NCI-H226 (cell line): ENCODE results near the gene FZR1.
"Not testable (repeated sequence)": the region's sequence is repeated elsewhere in the genome, so short reads cannot be mapped to it uniquely, and the experiment has no call there.

Experiments
- DNase-seq: peaks from one replicate; pipeline ENCODE4 v3.0.0-alpha.2; 2015

The FZR1 gene

DNA sequence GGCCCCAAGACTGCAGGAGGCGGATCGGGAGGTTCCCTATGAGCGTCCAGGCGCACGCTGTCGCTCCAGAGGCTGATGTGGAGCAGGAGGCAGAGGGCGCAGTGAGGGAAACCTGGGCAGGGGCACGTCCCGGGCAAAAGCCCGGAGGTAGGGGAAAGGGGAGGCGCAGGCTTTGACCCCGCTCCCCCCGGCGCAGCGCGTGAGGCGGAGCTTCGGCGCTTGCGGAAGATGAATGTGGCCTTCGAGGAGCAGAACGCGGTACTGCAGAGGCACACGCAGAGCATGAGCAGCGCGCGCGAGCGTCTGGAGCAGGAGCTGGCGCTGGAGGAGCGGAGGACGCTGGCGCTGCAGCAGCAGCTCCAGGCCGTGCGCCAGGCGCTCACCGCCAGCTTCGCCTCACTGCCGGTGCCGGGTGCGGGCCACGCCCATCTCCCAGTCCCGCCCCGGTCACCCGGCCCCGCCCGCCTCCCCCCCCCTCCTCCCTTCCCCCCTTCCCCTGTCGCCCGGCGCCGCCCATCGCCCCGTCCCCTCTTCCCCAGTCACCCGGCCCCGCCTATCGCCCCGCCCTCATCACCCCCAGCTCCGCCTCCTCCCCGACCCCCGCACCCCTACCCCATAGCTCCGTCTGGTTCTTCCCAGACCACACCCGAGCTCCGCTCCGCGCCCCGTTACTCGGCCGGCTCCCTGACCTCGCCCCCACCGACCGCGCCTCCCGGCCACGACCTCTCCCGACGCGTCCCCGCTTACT, 70.8 kb downstream of the FZR1 start:
- DNase-seq = no peak

DNA sequence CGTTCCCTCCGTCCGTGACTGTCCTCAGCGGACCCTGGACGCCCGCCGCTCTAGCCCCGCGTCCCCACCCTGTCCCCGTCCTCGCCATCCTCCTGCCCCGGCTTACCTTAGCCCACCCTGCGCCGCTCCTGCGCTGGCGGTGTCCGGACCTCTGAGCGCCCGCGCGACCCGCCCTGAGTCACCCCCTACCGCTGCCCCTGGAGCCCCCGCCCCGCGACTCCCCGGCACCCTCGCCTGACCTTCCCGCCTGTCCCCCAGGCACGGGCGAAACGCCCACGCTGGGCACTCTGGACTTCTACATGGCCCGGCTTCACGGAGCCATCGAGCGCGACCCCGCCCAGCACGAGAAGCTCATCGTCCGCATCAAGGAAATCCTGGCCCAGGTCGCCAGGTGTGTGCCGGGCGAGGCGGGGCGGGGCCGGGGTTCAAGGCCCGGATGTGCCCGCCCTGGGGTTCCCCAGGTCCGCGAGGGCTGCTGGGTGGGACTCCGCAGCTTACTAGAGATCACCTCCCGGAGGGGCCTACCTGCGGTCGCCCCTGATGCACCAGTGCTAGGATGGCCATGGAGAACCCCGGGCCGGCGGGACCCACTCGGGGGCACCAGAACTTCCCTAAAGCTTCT, 71.7 kb downstream of the FZR1 start:
- no peak for DNase-seq

DNA sequence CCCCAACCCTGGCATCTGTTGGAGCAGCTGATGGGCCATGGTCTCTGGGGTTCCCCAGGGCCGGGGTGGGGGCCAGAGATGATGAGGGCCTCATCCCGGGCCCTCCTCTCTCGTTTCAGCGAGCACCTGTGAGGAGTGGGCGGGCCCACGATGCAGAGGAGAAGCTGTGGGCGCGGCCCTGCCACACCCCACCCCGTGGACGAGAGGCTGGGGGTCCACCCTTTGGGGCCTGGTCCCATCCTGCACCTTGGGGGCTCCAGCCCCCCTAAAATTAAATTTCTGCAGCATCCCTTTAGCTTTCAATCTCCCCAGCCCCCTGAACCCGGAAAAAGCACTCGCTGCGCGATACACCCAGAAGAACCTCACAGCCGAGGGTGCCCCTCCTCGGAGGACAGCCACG, 72.3 kb downstream of the FZR1 start:
- DNase-seq = no peak

DNA sequence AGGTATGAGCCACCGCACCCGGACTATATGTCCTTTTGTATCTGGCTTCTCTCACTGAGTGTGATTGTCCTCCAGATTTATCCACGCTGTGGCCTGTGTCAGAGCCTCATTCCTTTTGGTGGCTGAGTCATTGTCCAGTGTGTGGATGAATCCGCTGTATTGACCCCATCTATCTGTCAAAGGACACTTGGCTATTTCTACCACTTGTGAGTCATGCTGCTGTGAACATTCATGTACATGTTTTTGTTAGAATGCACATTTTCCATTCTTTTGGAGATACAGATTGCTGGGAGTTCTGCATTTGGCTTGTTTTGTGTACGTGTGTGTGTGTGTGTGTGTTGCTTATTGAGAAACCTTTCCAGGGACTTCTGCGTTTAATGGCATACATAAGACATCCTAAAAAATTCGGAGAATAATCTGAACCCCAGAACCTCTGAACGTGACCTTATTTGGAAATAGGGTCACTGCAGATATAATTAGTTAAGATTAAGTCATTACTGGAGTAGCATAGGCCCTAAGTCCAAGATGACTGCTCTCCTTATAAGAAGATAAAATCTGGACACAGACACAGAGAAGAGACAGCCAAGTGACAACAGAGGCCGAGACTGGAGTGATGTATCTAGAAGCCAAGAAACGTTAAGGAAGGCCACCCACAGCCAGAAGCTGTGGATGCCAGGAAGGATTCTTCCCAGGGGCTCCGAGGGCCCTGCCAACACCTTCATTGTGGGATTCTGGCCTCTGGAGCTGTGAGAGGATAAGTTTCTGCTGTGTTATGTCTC, 74.2 kb downstream of the FZR1 start:
- peak; percentile 27 for DNase-seq

DNA sequence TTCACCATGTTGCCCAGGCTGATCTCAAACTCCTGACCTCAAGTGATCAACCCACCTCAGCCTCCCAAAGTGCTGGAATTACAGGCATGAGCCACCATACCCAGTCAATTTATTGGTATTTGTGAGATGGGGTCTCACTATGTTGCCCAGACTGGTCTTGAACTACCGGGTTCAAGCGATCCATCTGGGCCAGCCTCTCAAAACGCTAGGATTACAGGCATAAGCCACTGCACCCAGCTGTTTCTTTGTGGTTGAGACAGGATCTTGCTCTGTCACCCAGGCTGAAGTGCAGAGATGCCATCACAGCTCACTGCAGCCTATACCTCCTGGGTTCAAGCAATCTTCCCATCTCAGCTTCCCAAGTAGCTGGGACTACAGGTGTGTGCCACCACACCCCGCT, 75.7 kb downstream of the FZR1 start:
- DNase-seq = not testable (repeated sequence)

DNA sequence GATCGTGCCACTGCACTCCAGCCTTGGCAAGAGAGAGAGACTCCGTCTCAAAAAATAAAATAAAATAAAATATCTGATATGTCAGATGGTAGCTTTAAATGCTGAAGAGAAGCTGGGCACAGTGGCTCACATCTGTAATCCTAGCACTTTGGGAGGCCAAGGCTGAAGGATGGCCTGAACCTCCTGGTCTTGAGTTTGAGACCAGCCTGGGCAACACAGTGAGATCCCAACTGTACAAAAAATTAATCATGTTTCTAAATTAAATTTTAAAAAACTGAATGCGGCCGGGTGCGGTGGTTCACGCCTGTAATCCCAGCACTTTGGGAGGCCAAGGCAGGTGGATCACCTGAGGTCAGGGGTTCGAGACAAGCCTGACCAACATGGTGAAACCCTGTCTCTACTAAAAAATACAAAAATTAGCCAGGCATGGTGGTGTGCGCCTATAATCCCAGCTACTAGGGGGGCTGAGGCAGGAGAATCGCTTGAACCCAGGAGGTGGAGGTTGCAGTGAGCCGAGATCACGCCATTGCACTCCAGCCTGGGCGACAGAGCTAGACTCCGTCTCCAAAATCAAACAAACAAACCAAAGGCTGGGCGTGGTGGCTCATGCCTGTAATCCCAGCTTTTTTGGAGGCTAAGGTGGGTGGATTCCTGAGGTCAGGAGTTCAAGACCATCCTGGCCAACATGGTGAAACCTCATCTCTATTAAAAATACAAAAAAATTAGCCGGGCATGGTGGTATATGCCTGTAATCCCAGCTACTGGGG, 78.1 kb downstream of the FZR1 start:
- not testable (repeated sequence) for DNase-seq

DNA sequence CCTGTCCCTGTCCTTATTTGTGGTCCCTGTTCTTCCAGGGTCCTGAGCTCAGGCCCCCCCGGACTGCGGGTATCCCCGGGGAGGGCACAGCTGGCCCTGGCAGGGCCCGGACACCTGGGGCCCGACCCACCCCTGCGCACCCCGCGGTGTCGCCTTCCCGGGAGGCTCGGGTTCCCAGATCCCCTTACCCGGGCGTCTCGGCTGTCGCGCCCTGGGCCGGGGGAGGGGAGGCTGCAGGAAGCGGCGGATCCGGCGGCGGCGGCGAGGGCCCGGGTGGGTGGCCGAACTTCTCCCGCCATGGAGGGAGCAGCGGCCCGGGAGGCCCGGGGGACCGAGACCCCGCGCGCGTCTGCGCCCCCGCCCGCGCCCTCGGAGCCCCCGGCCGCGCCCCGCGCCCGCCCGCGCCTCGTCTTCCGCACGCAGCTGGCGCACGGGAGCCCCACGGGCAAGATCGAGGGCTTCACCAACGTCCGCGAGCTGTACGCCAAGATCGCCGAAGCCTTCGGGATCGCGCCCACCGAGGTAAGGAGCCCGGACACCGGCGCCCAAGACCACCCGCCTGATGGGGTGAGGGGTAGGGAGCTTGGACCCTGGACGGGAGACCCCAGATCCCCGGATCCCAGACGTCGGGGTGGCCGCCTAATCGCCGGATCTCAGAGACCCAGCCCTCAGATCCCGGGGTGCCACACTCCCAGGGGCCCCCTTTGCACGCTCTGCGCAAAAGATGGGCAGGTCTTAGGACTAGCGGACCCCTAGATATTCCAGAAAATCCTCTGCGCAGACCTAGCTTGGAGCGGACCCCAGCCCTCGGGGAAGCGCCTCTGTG, 79.4 kb downstream of the FZR1 start, which contains the start of gene GIPC3:
Gene GIPC3, plus strand, starts transcription at position 178 of the 826 bp plus-strand sequence. Its CDS starts 120 bp downstream, at position 298.
- DNase-seq = no peak

DNA sequence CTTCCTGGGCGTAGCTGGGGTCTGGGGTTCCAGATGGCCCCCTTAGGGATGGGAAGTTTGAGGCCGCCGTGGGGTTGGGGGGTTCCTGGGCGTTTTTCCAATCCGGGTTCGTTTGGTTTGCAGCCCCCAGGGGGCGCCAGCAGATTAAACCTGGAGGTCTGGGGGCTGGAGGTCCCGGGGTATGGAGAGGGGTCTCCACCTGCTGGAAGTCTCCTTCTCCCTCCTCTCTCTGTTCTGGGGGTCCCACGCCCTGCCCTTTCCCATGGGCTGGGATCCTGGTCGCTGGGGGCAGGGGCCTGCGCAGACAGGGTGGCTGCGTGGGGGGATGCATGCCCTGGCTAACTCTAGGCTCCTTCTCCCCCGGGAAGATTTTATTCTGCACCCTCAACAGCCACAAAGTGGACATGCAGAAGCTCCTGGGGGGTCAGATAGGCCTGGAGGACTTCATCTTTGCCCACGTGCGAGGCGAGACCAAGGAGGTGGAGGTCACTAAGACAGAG, 80.1 kb downstream of the FZR1 start:
- no peak for DNase-seq

DNA sequence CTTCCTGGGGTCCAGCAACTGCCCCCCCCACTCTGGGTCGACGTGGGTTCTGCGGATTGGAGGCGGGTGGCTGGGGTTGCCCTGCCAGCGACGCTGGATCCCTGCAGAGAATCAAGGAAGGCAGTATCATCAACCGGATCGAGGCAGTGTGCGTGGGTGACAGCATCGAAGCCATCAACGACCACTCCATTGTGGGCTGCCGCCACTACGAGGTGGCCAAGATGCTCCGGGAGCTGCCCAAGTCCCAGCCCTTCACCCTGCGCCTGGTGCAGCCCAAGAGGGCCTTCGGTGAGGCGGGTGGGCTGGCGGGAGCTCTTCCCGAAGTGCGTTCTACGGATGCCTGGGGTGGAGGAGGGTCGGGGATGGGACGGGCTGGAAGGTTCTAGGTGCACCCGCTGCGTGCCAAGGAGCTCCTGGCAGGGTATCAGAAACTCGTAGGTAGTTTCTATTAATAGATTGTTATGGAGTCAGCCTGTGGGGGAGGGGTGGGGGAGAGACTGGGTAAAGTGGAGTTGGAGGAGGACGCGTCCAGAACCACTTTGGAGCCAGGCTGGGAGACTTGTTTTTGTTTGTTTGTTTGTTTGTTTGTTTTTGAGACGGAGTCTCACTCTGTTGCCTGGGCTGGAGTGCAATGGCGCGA, 80.7 kb downstream of the FZR1 start:
- DNase-seq = no peak
